PC-3 (cell line): ENCODE data around the gene MREG. TPM values are rescaled to one million over a fixed set of nuclear protein-coding genes. Genes with fewer than 3 reads are reported as not detected.

Source experiments
- ATAC-seq: fragments of 200-7000 bp; cut with Tn5 transposase; 2 replicates; pipeline ENCODE4 v1.9.1; 2020; ENCODE audit warnings: mild to moderate bottlenecking, moderate library complexity
- BruUV-seq: library from RNA; stranded (reverse); fragments of 400-500 nt; replicated peaks from 2 replicates; lab custom pipeline; 2021; lab: Mats Ljungman, UMichigan
- CTCF ChIA-PET: fragments of 300-600 bp; sonication (Branson Sonifier 250); formaldehyde crosslinking; loops from one replicate; lab custom pipeline; 2022; ENCODE audit warnings: antibody characterized with exemption; lab: Charles Lee
- POLR2A ChIA-PET: fragments of 300-600 bp; sonication (Branson Sonifier 250); formaldehyde crosslinking; loops from one replicate; lab custom pipeline; 2022; ENCODE audit warnings: antibody characterized with exemption; ENCODE audit not compliant: unreplicated experiment; lab: Charles Lee
- DNase-seq: peaks from one replicate; pipeline ENCODE4 v3.0.0-alpha.2; 2015
- H2AFZ ChIP-seq: fragments of 300-600 bp; sonication (generic); 2 replicates; pipeline ENCODE4 v1.6.0; 2016; ENCODE audit warnings: antibody characterized with exemption, low read length
- H3F3A ChIP-seq: fragments of 300-600 bp; sonication (generic); one replicate; pipeline ENCODE4 v1.6.0; 2017; ENCODE audit warnings: antibody characterized with exemption, low read length, control low read depth, mild to moderate bottlenecking; ENCODE audit not compliant: unreplicated experiment
- H3K27ac ChIP-seq: fragments of 300-600 bp; sonication (generic); 2 replicates; pipeline ENCODE4 v1.5.1; 2016; ENCODE audit warnings: mild to moderate bottlenecking, low read length
- H3K27me3 ChIP-seq: fragments of 300-600 bp; sonication (generic); 2 replicates; pipeline ENCODE4 v1.6.1; 2016; ENCODE audit warnings: low read length, mixed read lengths
- H3K36me3 ChIP-seq: fragments of 300-600 bp; sonication (generic); 2 replicates; pipeline ENCODE4 v1.6.1; 2016; ENCODE audit warnings: low read depth, mixed run types, low read length, mixed read lengths
- H3K4me1 ChIP-seq: fragments of 300-600 bp; sonication (generic); 2 replicates; pipeline ENCODE4 v1.5.1; 2016; ENCODE audit warnings: low read length; ENCODE audit not compliant: insufficient read depth
- H3K4me2 ChIP-seq: fragments of 300-600 bp; sonication (generic); 2 replicates; pipeline ENCODE4 v1.6.0; 2016; ENCODE audit warnings: low read length
- H3K4me3 ChIP-seq: fragments of 300-600 bp; sonication (generic); 2 replicates; pipeline ENCODE4 v1.5.1; 2016; ENCODE audit warnings: mild to moderate bottlenecking, low read length, mixed read lengths
- H3K79me2 ChIP-seq: fragments of 300-600 bp; sonication (generic); 2 replicates; pipeline ENCODE4 v1.6.1; 2017; ENCODE audit warnings: low read length, mixed read lengths
- H3K9ac ChIP-seq: fragments of 300-600 bp; sonication (generic); 2 replicates; pipeline ENCODE4 v1.6.0; 2016; ENCODE audit warnings: mild to moderate bottlenecking, low read length
- H3K9me2 ChIP-seq: fragments of 300-600 bp; sonication (generic); replicated peaks from 2 replicates; pipeline ENCODE4 v1.6.1; 2016; ENCODE audit warnings: mixed run types, low read length, mixed read lengths
- H3K9me3 ChIP-seq: fragments of 300-600 bp; sonication (generic); 2 replicates; pipeline ENCODE4 v1.6.1; 2016; ENCODE audit warnings: low read length, mixed read lengths
- H4K20me1 ChIP-seq: fragments of 300-600 bp; sonication (generic); 2 replicates; pipeline ENCODE4 v1.6.1; 2016; ENCODE audit warnings: low read length, mixed read lengths
- EZH2 ChIP-seq: fragments of 300-600 bp; sonication (generic); IDR thresholded peaks from one replicate; pipeline ENCODE4 v1.6.1; 2017; ENCODE audit warnings: antibody characterized with exemption, mild to moderate bottlenecking, low read length; ENCODE audit not compliant: unreplicated experiment
- EZH2phosphoT487 ChIP-seq: fragments of 300-600 bp; sonication (generic); IDR thresholded peaks from 2 replicates; pipeline ENCODE4 v1.6.1; 2018; ENCODE audit warnings: mild to moderate bottlenecking, antibody characterized with exemption, low read length, borderline replicate concordance
- intact Hi-C: fragments of 100-400 bp; cut with micrococcal nuclease; formaldehyde crosslinking; loops from 2 replicates; pipeline ENCODE4 v1.9.0; 2023
- total RNA-seq: library from RNA; depleted of rRNA; stranded (reverse); fragments of >200 nt; gene quantifications from 2 replicates; pipeline ENCODE4 v1.2.3, GENCODE V29; 2014
- TF ChIP-seq, protein P1 (sequence below): fragments of 300-600 bp; sonication (generic); conservative IDR thresholded peaks from 2 replicates; pipeline ENCODE4 v1.5.1; 2017; ENCODE audit warnings: antibody characterized with exemption, low read depth, mild to moderate bottlenecking, low read length

Gene MREG
- total RNA-seq, 1 experiment from 2014 or later, result 24.4 TPM

DNA sequence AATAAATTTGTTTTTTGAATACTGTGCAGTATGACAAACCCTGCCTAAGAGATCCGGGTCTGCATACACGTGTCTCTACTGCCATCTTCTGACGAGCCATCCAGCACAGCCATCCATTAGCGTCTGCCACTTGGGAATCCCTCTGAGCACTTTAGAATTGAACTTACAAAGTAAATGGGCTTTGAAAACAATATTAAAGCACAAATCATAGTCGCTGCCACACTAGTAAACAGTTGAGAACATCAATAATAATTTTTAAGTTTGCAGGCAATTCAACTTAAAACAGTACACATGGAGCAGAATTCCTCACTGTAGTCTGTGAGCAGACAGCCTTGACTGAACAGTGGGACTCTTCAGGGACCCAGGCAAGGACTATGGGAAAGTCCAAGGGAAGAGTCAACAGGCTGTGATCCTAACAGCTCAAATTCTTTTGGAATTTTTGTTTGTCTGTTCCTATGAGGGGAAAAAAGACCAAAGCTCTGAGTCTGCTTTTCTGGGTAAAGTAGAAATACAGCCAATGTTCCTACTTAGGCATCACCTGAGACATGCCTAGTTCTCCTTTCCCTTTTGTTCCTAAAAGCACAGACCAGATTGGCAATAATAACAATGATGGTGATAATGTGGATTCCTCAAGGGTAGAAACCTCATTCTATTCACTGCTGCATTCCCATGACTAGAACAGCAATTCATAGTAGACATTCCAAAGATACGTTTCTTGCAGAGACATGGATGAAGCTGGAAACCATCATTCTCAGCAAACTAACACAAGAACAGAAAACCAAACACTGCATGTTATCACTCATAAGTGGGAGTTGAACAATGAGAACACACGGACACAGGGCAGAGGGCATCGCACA lies 92.9 kb downstream of the MREG start:
- intact Hi-C loops, result loop anchor here (1.0 to 5.0 kb wide), 2 partner anchors 466 to 483 kb away; partner anchors contain the start of gene FN1
- Histone ChIP-seq H3K4me3 (no peak overlapping the region), H3K27ac (no peak overlapping the region), H3K4me1 (peaks cover 35% of the 10 kb centered on the region), H3K36me3 (no peaks in the 10 kb centered on the region), H4K20me1 (no peaks in the 10 kb centered on the region), H3K4me2 (no peak overlapping the region), H3K9ac (no peak overlapping the region), H2AFZ (no peak overlapping the region), H3F3A (no peaks in the 10 kb centered on the region), H3K9me2 (no peaks in the 10 kb centered on the region), H3K9me3 (no peaks in the 10 kb centered on the region), H3K27me3 (no peaks in the 10 kb centered on the region), H3K79me2 (no peaks in the 10 kb centered on the region)
- no peak for TF ChIP-seq EZH2phosphoT487
- TF ChIP-seq, protein P1, sequence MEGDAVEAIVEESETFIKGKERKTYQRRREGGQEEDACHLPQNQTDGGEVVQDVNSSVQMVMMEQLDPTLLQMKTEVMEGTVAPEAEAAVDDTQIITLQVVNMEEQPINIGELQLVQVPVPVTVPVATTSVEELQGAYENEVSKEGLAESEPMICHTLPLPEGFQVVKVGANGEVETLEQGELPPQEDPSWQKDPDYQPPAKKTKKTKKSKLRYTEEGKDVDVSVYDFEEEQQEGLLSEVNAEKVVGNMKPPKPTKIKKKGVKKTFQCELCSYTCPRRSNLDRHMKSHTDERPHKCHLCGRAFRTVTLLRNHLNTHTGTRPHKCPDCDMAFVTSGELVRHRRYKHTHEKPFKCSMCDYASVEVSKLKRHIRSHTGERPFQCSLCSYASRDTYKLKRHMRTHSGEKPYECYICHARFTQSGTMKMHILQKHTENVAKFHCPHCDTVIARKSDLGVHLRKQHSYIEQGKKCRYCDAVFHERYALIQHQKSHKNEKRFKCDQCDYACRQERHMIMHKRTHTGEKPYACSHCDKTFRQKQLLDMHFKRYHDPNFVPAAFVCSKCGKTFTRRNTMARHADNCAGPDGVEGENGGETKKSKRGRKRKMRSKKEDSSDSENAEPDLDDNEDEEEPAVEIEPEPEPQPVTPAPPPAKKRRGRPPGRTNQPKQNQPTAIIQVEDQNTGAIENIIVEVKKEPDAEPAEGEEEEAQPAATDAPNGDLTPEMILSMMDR, result peak; percentile 94
- no peak for TF ChIP-seq EZH2
- CTCF ChIA-PET, result interaction anchor here (0.5 kb wide), 1 partner anchor 636 kb away, joined by 3 read pairs; no protein-coding TSS in a partner anchor
- BruUV-seq, result no TSS peak
- DNase-seq, result peak; percentile 84
- peak; percentile 82 for ATAC-seq
- POLR2A ChIA-PET, result no interaction called here

DNA sequence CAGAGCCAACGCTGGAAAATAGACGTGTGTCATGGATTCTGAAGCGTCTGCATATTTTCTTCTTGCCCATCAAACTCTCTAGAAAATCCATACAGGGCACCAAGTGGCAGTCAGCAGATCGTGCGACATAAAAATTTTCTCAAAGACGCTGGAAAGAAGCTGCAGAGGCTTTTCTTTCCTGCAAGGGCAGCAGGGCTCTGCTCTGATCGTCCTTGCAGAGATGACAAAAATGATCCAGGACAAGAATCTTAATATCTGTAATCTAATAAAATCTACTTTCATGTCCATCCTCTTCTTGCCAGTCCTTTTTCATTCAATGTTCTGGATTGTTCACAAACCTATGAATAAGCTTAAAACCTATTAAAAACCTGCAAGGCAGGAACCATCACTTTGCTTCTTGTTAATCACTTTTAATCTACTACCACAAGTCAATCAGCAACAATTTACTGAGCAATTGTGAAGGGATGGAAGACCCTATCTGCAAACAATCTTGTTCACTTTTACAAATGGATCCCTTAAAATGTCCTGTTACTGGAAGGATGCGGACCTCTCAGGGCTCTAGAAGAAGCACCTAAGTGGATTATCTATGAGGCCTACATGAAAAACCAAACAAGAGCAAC lies 93.6 kb downstream of the MREG start:
- intact Hi-C loops, result loop anchor here (1.0 to 5.0 kb wide), 5 partner anchors 91 to 957 kb away; partner anchors contain the start of gene FN1
- TF ChIP-seq EZH2phosphoT487, result no peak
- TF ChIP-seq, protein P1, result no peak
- TF ChIP-seq EZH2, result no peak
- Histone ChIP-seq H3K27ac (no peak overlapping the region), H3K9me2 (no peaks in the 10 kb centered on the region), H3K4me2 (0 out of 2 replicates have a peak overlapping the region, but pooled peaks have one; percentile 40), H3K9me3 (no peaks in the 10 kb centered on the region), H3K36me3 (no peaks in the 10 kb centered on the region), H2AFZ (no peak overlapping the region), H3K9ac (no peak overlapping the region), H3K27me3 (no peaks in the 10 kb centered on the region), H3K4me3 (no peak overlapping the region), H3F3A (no peaks in the 10 kb centered on the region), H4K20me1 (no peaks in the 10 kb centered on the region), H3K79me2 (no peaks in the 10 kb centered on the region), H3K4me1 (peaks cover 35% of the 10 kb centered on the region)
- no peak for ATAC-seq
- POLR2A ChIA-PET, result no interaction called here
- DNase-seq, result no peak
- CTCF ChIA-PET, result no interaction called here
- BruUV-seq, result no TSS peak
